ENCODE results near the gene IGSF9B. TPM values are rescaled to one million over a fixed set of nuclear protein-coding genes. Genes with fewer than 3 reads are reported as not detected.
A peak's percentile ranks its signal among the peaks of the same experiment; 100 is the strongest.
"Not testable (repeated sequence)": the region's sequence is repeated elsewhere in the genome, so short reads cannot be mapped to it uniquely, and the experiment has no call there.

IGSF9B gene, protein sequence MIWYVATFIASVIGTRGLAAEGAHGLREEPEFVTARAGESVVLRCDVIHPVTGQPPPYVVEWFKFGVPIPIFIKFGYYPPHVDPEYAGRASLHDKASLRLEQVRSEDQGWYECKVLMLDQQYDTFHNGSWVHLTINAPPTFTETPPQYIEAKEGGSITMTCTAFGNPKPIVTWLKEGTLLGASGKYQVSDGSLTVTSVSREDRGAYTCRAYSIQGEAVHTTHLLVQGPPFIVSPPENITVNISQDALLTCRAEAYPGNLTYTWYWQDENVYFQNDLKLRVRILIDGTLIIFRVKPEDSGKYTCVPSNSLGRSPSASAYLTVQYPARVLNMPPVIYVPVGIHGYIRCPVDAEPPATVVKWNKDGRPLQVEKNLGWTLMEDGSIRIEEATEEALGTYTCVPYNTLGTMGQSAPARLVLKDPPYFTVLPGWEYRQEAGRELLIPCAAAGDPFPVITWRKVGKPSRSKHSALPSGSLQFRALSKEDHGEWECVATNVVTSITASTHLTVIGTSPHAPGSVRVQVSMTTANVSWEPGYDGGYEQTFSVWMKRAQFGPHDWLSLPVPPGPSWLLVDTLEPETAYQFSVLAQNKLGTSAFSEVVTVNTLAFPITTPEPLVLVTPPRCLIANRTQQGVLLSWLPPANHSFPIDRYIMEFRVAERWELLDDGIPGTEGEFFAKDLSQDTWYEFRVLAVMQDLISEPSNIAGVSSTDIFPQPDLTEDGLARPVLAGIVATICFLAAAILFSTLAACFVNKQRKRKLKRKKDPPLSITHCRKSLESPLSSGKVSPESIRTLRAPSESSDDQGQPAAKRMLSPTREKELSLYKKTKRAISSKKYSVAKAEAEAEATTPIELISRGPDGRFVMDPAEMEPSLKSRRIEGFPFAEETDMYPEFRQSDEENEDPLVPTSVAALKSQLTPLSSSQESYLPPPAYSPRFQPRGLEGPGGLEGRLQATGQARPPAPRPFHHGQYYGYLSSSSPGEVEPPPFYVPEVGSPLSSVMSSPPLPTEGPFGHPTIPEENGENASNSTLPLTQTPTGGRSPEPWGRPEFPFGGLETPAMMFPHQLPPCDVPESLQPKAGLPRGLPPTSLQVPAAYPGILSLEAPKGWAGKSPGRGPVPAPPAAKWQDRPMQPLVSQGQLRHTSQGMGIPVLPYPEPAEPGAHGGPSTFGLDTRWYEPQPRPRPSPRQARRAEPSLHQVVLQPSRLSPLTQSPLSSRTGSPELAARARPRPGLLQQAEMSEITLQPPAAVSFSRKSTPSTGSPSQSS (N-terminal part only)
- 1.6 TPM for polyA plus RNA-seq (2012; ENCODE audit: low read depth, missing spikeins)

DNA sequence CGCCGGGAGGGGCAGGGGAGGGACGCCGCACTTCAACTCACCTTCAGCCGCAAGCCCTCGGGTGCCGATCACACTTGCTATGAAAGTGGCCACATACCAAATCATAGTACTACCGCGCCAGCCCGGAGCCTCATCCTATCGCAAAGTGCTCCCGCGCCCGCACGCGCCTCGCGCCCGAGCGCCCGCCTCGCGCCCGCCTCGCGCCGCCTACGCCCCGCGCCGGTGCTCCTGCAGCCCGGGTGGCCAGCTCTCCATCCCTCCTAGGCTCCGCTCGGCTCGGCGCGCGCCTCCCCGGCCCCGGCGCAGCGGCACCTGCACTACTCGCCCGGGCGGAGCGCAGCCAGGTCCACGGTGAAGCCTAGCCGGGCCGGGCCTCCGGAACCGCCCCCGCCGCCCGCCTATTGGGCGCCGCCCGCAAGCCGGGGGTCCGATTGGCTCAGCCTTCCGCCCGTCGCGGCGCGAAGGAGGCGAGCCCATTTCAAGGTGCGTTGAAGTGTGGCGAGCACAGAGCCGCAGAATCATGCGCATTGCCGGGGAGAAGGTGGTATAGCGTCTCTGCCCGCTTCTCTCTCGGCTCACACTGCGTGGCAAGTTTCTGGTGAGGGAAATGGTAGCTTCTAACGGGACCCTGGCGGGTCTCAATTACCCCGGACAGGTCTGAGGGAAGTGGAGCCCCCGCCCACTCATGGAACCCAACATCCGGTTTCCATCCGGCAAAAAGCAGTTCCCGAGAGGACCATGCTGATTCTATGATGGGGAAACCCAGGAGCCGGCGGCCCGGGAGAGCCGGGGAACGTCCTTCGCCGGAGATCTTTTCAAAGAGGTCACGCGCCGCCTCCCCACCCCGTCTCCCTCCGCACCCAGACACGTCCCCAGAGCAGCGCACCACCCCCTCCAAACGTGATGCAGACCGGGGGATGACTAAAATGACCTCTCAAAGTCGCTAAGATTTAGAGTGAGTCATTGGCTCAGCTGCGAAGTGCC lies at the start of gene IGSF9B:
Gene IGSF9B, minus strand, starts transcription at position 319 of the 984 bp plus-strand sequence. Its CDS starts 214 bp downstream, at position 105.
- DNase-seq (ENCODE audit: insufficient read length, low spot score) (peak; percentile 100), FAIRE-seq (peak; percentile 99)
- TF ChIP-seq SPI1 (IDR thresholded peaks at IDR 0.05; ENCODE audit: low read depth, low read length) (0 out of 2 replicates have a peak, but pooled peaks have one; percentile 3), TAF1 (IDR thresholded peaks at IDR 0.05; ENCODE audit: low read depth, low read length) (no peak), POLR2A (IDR thresholded peaks at IDR 0.05; ENCODE audit: low read depth, low read length) (no peak), POLR2AphosphoS5 (IDR thresholded peaks at IDR 0.05; ENCODE audit: low read depth, low read length) (no peak), POU2F2 (IDR thresholded peaks at IDR 0.05; ENCODE audit: low read depth, low read length) (no peak), PAX5 (IDR thresholded peaks at IDR 0.05; ENCODE audit: insufficient read depth, low read length, severe bottlenecking) (peak; percentile 53)

DNA sequence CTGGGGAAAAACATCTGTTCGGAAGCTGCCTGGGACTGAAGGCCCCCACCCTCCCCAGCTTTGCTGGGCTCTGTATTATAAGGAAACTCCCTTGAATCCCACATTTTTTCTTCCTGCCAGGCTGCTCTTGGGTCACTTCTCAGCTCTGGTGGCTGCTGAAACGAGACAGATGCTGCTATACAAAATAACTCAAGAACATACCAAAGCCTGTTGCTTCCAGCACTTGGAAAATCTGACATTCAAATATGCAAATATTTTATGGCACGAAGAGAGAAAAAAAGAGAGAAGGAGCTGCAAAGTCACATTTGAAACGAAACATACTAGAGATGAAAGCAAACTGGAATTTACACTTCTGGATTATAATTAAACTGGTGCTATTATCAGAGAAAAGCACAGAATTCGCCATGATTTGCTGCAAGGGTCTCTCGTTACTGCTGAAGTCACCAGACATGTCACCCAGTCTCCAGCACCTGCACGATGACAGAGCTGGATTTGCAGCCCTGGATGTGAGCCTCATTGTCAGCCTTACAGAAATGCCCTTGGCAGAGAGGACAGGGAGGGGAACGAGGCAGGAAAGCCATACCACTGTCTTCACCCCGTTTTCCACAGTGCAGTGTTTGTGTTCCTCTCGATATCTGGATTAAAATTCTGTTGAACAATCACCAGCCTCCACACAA lies 47.9 kb upstream of the IGSF9B start:
- DNase-seq (ENCODE audit: insufficient read length, low spot score) (no peak), FAIRE-seq (no peak)
- TF ChIP-seq PAX5 (IDR thresholded peaks at IDR 0.05; ENCODE audit: insufficient read depth, low read length, severe bottlenecking) = no peak
- no peak for TF ChIP-seq POLR2AphosphoS5 (IDR thresholded peaks at IDR 0.05; ENCODE audit: low read depth, low read length)
- no peak for TF ChIP-seq POU2F2 (IDR thresholded peaks at IDR 0.05; ENCODE audit: low read depth, low read length)
- no peak for TF ChIP-seq SPI1 (IDR thresholded peaks at IDR 0.05; ENCODE audit: low read depth, low read length)
- TF ChIP-seq POLR2A (IDR thresholded peaks at IDR 0.05; ENCODE audit: low read depth, low read length) = no peak
- TF ChIP-seq TAF1 (IDR thresholded peaks at IDR 0.05; ENCODE audit: low read depth, low read length) = no peak

DNA sequence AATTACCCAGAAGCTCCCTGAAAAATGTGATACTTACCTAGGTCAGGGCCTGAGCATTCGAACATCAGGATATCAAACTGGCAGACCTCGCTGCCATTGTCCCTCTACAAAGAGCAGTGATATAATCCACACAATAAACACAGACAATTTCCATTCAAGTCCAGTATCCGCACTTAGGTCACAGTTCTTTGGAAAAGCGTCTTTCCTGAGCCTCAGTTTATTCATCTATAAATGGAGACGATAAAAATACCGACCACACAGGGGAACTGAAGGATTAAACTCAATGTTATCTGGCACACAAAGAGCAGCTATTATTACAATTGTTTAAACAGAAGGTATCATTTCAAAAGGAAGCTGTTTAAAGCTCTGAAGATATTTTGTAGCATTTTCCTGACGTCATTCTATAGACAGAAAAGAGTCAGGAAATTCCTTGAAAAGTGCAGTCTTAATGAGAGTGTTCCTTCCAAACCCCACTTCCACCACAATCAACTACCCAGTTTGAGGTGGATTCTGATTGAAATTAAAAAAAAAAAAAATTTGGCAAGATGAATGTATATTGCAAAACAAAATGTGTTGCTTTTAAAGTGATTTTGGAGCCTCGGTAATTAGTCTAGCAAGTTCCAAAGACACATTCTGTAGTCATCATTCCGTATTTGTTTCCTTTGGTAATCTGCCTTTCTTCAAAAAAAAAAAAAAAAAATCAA lies 47.2 kb upstream of the IGSF9B start:
- FAIRE-seq (no peak), DNase-seq (ENCODE audit: insufficient read length, low spot score) (no peak)
- no peak for TF ChIP-seq PAX5 (IDR thresholded peaks at IDR 0.05; ENCODE audit: insufficient read depth, low read length, severe bottlenecking)

DNA sequence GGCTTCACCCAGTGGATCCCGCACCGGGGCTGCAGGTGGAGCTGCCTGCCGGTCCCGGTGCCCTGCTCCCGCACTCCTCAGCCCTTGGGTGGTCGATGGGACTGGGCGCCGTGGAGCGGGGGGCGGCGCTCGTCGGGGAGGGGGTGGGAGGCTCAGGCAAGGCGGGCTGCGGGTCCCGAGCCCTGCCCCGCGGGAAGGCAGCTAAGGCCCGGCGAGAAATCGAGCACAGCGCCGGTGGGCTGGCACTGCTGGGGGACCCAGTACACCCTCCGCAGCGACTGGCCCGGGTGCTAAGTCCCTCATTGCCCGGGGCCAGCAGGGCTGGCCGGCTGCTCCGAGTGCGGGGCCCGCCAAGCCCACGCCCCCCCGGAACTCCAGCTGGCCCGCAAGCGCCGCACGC lies 46.1 kb upstream of the IGSF9B start:
- not testable (repeated sequence) for DNase-seq (ENCODE audit: insufficient read length, low spot score); FAIRE-seq

DNA sequence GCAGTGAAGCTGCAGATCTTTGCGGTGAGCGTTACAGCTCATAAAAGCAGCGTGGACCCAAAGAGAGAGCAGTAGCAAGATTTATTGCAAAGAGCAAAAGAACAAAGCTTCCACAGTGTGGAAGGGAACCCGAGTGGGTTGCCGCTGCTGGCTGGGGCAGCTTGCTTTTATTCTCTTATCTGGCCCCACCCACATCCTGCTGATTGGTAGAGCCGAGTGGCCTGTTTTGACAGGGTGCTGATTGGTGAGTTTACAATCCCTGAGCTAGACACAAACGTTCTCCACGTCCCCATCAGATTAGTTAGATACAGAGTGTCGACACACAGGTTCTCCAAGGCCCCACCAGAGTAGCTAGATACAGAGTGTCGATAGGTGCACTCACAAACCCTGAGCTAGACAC lies 45.6 kb upstream of the IGSF9B start:
- not testable (repeated sequence) for DNase-seq (ENCODE audit: insufficient read length, low spot score); FAIRE-seq

DNA sequence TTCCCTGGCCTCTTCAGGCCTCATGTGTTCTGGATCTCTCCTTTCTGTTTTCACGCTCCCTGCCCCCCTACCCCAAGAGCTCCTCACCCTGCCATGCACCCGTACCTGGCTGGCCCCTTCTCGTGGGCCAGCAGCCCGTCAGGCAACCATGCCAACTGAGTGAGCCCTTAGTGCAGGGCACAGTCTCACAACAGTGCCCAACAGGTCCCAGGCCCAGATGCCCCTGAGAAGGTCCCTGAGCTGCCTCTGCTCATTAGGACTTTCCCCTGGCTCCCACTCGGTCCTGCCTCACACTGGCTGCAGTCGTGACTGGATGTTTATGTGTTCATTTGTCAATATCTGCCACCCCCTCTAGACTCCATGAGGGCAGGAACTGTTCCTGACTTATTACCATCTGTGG lies 44.8 kb upstream of the IGSF9B start:
- DNase-seq (ENCODE audit: insufficient read length, low spot score) (no peak), FAIRE-seq (no peak)
- no peak for TF ChIP-seq TAF1 (IDR thresholded peaks at IDR 0.05; ENCODE audit: low read depth, low read length)
- no peak for TF ChIP-seq PAX5 (IDR thresholded peaks at IDR 0.05; ENCODE audit: insufficient read depth, low read length, severe bottlenecking)
- TF ChIP-seq POLR2AphosphoS5 (IDR thresholded peaks at IDR 0.05; ENCODE audit: low read depth, low read length) = no peak

DNA sequence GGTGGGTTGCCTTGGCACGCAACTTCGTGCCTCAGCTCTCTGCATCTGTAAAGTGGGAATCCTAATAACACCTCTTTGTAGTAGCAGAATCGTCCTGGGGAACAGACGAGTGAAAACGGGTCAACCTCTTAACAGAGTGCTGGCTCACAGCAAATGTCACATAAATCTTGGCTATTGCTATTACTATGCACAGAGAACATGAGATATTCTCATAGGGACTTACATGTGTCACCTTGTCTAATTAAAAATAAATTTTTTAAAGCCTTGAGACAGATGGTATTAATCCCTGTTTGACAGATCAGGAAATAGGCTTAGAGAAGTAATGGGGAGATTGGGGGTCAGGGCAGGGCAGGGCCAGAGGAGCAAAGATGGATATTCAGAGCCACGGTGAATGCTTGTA lies 44.3 kb upstream of the IGSF9B start:
- no peak for TF ChIP-seq POLR2AphosphoS5 (IDR thresholded peaks at IDR 0.05; ENCODE audit: low read depth, low read length)
- no peak for TF ChIP-seq POLR2A (IDR thresholded peaks at IDR 0.05; ENCODE audit: low read depth, low read length)
- no peak for TF ChIP-seq PAX5 (IDR thresholded peaks at IDR 0.05; ENCODE audit: insufficient read depth, low read length, severe bottlenecking)
- TF ChIP-seq POU2F2 (IDR thresholded peaks at IDR 0.05; ENCODE audit: low read depth, low read length) = no peak
- no peak for TF ChIP-seq SPI1 (IDR thresholded peaks at IDR 0.05; ENCODE audit: low read depth, low read length)
- TF ChIP-seq TAF1 (IDR thresholded peaks at IDR 0.05; ENCODE audit: low read depth, low read length) = no peak

DNA sequence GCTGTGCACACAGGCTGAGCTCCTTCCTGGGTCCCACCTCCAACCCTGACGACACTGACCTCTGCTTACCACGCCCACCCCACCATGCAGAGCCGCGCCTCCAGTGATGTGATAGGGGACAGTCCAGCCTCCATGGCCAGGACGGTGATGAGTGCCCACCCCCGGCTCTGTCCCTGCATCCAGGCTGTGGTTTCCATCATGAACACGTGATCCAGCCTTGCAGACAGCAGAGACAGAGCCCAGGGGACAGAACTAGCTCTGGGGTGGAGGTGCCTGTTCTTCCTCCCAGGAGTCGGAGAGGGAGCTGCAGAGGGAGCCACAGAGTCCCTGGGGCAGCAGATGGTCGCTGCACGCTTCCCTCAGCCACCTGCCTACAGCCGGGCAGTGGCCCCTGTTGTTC lies 42.6 kb upstream of the IGSF9B start:
- TF ChIP-seq POU2F2 (IDR thresholded peaks at IDR 0.05; ENCODE audit: low read depth, low read length) = no peak
- TF ChIP-seq PAX5 (IDR thresholded peaks at IDR 0.05; ENCODE audit: insufficient read depth, low read length, severe bottlenecking) = no peak
- no peak for TF ChIP-seq SPI1 (IDR thresholded peaks at IDR 0.05; ENCODE audit: low read depth, low read length)
- no peak for TF ChIP-seq TAF1 (IDR thresholded peaks at IDR 0.05; ENCODE audit: low read depth, low read length)
- no peak for TF ChIP-seq POLR2A (IDR thresholded peaks at IDR 0.05; ENCODE audit: low read depth, low read length)
- DNase-seq (ENCODE audit: insufficient read length, low spot score) (no peak), FAIRE-seq (no peak)

More for the DNA sequence above, 44.3 kb upstream of the IGSF9B start:
- no peak for DNase-seq (ENCODE audit: insufficient read length, low spot score)
- FAIRE-seq = no peak

Measured in GM12891 (cell line).